ENCODE results near the gene C17orf75.

C17orf75 gene

DNA sequence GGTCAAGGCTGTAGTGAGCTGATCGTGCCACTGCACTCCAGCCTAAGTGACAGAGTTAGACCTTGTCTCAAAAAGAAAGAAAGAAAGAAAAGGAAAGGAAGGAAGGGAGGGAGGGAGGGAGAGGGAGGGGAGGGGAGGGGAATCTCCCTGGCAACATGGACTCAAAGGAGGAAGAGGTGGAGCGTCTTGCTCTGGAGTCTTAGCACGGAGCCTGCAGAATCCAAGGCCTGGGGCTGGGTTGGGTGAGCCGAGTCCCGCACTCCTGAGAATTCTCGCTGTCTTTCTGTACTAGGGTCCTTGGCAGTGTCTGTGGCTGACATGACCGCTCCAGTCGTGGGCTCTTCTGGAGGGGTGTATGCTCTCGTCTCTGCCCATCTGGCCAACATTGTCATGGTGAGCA lies 36.9 kb downstream of the C17orf75 start:
- no peak for DNase-seq (ENCODE audit: low read depth in 2 of 2)

DNA sequence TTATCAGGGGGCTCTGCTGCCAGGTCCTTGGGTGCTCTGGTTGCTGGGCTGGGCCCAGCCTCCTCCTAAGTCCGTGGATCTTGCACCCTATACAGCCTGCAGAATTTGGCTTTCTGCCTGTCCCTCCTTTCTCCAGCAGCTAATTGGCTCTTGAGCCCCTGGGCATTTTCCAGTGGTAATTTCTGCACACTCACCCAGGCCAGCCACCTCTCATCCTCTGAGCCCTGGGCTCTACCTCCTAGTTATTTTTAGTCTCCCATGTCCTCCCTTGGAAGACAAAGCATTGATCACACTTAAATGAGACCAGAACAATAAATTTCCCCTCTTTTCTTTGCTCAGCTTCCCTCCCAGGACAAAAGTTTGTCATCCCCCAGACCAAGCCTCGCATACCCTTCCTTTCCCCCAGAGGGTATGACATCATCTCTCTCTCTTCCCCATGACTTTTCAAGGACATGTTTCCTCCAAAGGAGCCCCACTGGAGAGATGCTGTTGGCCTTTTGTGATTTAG lies 38.1 kb downstream of the C17orf75 start:
- no peak for DNase-seq (ENCODE audit: low read depth in 2 of 2)

DNA sequence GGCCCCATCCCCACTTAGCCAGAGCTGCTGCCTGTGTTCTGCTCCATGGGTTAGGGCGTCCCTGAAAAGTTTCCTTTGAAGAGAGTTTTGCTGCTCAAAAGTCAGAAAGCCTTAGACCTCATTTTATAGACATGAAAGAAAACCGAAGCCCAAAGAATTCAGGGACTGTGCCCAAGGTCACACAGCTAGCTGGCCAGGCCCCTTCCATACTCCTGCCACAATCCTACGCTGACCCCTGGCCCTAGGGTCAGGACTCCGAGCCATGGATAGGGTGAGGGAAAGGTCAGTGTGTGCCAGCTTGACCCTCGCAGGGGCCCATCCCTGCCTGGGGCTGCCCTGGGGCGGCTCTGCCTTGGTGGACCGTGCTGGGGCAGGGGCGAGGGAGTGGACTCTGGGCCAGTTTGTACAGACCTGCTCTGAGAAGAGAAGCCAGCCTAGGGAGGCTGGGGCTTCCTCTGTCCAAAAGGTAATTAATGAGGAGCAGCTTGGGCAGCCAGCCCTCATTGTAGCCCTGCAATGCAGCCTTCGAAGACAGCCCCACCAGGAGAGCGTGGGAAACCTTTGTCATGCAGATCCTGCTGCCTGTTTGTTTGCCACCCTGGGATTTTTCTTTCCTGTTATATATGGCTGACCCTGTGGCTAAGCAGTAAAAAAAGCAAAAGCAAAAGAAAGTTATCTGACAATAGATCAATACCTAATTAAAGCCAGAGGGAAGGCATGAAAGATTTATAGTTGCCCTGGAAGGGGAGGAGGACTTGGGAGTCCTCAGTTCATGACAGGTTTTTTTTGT lies 38.9 kb downstream of the C17orf75 start:
- DNase-seq (ENCODE audit: low read depth in 2 of 2) = no peak

DNA sequence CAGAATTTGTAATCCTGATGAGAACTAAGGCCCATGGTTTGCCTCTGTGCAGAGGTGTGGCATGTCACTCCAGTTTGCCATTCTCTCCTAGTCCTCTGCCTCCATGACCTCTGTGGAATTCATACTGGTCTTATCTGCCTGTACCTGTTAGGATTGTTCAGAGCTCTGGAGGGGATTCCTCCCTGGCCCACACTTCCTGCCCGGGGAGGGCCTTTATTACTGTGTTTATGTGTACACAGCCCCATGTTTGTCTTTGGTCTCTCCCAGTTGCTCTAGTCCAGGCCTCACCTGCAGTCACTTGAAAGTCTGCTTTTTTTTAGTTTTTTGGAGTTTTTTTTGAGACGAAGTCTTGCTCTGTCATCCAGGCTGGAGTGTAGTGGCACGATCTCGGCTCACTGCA lies 39.9 kb downstream of the C17orf75 start:
- DNase-seq (ENCODE audit: low read depth in 2 of 2) = no peak

DNA sequence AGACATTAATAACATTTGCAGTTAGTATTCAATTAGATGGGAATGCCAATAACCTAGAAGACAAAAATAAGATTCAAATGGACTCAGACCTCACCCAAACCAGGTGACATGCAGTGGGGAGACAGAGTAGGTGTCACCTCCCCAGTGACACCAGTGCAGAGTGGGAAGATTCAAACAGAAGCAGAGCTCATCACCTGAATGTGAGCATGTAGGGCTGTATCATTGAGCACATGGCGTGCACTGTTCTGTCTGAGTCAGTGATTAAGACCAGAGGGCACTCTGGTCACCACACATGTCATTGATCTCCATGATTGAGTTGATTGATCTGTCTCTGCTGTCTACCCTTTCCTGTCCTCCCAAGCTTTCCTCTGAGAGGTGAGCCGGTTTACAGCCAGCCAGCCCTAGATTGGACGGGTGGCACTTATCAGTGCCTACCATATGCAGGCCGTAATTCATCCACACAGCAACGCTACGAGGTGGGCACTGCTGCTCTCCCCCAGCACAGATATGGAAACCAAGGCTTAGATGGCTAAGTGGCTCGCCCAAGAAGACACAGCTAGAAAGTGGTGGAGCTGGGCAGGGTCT lies 42.3 kb downstream of the C17orf75 start:
- no peak for DNase-seq (ENCODE audit: low read depth in 2 of 2)

DNA sequence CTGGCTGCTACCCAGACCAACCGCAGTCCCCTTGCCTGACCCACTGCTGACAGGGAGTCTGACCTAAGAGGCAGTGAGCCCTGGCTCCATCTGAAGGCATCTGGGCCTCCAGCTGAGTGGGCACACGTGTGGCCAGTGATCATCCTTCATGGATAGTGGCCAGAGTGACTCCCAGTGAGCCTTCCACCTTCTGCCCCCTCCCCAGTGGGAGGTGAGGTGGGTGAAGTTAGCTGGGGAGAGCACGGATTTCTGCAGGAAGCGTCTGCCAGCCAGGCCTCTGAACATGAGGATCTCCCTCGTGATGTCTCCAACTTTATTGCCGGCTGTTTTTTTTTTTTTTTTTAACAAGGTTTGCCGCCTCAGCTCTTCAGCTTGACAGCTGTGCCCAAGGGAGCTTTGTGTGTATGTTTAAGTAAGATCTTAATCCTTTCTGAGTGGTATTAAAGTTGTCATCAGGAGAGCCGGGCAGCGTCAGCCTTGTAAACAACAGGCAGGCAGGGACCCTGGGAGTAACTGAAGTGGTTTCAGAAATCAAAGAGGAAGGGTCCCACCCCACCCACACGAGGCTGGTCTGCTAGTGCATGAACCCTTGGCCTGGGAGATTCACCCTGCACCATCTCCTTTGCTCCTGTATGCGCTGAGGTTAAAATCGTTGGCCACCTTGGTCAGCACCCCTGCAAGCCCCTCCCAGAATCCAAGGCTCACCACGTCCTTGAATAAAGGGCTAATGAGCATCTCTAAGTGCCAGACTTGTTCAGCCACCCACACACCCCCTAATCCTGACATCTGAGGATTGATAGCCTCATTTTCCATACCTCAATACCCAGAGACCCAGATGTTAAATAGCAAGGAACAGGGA lies 43.0 kb downstream of the C17orf75 start:
- no peak for DNase-seq (ENCODE audit: low read depth in 2 of 2)

DNA sequence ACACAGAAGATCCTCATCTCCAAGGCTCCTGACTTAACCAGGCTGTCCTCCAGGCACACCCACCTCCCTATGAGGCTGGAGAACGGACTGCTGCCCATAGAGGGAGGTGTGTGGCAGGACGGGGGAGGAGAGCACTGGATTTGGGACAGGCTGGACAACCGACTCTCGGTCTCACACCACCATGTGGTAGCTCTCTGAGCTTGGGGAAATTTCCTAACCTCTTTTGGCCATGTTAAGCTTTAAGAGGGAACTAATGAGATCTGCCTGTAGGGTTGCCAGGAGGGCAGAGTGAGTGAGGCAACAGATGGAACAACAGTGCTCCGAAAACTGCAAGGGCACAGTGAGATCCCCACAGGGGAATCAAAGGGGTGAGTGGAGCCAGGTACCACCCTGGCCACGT lies 43.7 kb downstream of the C17orf75 start:
- no peak for DNase-seq (ENCODE audit: low read depth in 2 of 2)

DNA sequence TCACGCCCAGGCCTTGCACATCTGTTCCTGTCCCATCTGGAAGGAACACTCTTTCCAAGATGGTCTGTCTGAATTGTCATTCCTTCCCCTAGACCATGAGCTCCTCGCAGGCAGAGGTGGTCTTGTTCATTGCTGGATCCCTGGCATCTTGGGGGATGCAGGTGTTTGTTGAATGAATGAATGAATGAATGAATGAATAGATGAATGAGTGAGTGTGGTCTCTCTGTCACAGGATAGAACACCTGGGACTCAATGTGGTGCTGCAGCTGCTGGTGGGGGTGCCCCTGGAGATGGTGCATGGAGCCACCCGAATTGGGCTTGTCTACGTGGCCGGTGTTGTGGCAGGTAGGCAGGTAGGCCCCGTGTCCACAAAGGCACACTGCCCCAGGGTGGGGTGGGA lies 44.1 kb downstream of the C17orf75 start:
- DNase-seq (ENCODE audit: low read depth in 2 of 2) = no peak

DNA sequence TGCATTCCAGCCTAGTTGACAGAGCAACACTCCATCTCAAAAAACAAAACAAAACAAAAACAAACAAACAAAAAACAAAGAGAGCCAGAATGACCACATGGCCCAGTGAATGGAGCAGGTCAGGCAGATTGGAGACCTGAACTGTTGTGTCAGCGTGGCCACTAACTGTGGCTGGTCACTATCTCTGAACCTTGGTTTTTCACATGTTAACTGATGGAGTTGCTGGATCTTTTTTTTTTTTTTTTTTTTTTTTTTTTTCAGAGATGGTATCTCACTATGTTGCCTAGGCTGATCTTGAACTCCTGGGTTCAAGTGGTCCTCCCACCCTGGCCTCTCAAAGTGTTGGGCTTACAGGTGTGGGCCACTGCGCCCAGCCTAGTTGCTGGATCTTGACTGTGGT lies 44.5 kb downstream of the C17orf75 start:
- DNase-seq (ENCODE audit: low read depth in 2 of 2) = no peak

DNA sequence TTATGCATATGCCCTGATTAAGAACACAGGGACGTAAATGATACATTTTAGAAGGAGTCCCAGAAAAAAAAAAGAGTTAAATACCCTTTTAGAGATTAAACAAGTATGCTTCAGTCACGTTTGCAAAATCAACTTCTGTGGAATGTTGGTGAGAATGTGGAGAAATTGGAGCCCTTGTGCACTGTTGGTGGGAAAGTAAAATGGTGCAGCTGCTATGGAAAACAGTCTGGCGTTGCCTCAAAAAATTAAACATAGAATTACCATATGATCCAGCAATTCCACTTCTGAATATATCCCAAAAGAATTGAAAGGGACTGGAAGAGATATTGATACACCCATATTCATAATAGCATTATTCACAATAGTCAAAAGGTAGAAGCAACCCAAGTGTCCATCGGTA lies 49.9 kb downstream of the C17orf75 start:
- no peak for DNase-seq (ENCODE audit: low read depth in 2 of 2)

DNA sequence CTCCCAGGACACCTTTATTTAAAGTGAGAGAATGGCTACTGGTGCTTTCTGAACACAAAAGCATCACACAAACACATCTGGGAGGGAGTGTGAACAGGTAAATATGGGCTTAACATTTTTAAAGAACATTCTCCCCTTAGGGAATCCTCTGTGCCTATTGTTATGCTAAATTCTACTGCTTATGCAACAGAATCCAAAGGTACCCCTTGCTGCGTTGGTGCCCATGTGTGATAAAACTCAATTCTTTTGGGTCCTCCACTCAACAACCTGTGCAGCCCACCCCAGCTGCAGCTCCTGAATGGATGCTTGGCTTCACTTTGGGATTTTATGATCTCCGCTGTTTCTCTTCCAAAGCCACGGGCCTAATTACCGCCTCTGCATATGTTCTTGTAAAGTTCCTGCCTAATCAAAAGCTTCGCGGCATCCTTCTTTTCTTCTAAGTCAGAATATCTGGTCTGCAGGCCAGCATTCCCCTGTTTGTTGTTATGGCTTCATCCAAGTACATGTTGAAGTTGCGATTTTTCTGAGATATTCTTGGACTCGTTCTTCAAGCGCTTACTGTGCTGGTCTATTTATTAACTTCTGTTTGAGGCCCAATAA lies 52.4 kb downstream of the C17orf75 start:
- DNase-seq (ENCODE audit: low read depth in 2 of 2) = no peak

DNA sequence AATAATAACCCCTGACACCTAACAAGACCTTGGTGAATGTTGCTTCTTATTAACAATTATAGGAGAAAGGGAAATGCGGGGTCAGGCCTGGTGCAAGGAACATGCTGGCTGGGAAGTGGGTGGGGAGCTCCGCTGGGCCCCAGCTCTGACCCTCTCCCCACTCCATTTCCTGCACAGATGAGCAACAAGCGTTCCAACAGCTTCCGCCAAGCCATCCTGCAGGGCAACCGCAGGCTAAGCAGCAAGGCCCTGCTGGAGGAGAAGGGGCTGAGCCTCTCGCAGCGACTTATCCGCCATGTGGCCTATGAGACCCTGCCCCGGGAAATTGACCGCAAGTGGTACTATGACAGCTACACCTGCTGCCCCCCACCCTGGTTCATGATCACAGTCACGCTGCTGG lies 53.4 kb downstream of the C17orf75 start:
- no peak for DNase-seq (ENCODE audit: low read depth in 2 of 2)

DNA sequence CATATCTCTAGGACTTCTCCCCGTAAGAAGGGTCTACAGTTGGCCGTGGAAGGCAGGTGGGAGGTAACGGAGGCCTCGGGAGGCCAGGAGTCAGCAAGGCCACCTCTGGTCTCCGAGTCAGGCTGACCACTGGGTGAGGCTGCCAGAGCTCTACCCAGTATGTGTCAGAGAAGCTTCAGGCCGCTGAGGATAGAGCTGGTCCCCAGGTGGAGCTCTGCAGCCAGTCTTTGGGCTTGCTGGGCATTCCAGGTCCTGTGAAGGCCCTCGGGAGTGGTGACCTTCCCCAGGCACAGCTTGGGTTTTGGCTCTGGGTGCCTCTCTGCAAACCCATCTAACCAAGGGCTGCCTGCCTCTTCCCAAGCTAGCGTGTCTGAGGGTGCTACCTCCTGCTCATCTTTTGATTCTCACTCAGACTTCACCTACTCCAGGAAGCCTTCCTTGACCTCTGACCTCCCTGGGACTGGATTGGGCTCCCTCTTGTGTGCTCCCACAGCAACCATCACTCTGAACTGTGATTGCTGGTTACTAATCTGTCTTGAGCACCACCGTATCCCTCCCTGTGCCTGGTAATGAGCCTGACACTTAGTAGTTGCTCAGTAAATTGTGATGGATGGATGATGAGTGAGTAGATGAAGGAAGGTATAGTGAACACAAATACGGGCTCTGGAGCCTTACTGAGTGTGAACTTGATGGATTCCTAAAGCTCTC lies 54.0 kb downstream of the C17orf75 start:
- DNase-seq (ENCODE audit: low read depth in 2 of 2) = no peak

DNA sequence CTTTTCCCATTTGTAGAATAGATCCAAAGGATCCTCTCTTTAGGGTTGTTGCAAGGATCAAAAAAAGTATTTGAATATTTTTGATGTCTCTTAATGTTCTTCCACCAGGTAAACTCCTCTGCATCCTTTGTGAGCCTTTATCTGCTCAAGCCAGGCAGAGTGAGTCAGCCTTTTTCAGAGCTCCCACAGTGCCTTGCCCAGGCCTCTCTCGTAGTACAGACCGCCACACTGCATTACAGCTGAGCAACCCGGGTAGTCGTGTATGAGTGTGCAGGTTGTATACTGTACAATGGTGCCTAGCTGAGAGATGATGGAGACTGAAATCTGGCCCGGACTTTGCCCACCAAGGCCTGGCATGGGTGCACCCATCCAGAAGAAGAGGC lies 55.5 kb downstream of the C17orf75 start:
- DNase-seq (ENCODE audit: low read depth in 2 of 2) = no peak

DNA sequence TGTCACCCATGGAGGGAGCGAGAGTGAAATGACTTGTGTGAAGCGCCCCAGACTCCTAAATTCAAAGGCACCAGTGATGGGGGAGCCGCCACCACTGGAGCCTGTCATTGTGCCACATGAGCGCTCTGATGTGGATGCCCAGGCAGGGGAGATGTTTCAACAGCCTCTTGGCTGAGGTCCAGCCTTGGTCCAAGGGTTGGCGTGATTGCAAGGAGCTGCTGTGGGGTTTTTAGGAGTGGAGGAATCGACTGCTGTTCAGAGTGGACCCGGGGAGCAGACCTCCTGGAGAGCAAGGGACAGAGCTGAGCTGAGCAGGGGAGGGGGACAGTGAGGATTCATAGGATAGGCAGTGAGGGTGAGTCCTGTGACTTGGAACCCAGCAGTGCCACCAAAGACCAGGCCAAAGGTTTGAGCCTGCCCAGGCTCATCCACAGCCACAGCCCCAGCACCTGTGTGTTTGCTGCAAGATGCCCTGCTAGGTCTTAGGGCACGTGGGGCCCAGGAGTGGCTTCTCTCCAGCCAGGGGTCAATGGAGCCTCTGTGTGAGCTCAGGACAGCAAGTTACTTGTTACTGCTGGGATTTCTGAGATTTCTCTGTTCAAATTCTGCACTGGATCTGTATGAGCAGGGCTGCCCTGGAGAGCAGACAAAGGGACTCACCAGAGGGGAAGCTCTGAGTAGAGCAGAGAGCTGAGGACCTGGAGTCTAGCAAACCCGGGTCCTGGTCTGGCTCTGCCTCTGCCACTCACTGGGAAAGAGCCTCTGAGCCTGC lies 56.0 kb downstream of the C17orf75 start:
- DNase-seq (ENCODE audit: low read depth in 2 of 2) = no peak

DNA sequence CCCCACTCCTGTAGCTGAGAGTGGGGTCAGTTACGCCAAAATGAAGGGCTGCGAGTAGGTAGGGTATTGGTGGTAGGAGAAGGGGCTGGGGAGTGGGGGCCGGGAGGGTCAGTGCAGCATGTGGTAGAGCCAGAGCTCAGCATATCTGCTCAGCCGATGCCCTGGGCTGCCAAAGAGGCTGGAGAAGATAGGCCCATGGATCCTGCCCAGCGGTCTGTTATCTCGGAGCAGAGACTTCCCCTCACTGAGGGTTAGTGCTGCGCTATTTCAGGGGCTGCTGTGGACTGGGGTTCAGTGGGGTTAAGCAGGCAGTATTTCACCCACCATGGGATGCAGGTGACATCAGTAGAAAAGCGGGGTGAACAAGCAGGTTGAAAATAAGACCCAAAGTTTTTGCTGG lies 56.7 kb downstream of the C17orf75 start:
- DNase-seq (ENCODE audit: low read depth in 2 of 2) = no peak

DNA sequence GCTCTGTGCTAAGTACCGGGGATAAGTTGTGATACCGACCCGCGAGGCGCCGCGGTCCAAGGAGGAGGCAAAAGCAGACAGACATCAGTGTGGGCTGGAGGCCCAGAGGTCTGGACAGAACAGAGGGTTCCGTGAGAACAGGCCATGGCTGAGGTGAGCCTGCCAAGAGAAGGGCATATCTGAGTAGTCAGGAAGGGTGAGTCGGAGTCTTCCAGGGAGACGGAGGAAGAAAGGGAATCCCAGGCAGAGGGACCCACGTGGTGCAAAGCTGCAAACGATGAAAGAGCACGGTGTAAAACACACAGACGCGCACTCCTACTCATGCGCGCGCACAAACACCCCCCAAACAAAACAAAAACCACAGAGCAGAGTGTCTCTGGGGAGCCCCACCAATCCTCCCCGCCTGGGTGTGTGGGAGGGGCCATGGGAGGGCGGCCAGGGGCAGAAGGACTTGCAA lies 58.2 kb downstream of the C17orf75 start:
- DNase-seq (ENCODE audit: low read depth in 2 of 2) = no peak

DNA sequence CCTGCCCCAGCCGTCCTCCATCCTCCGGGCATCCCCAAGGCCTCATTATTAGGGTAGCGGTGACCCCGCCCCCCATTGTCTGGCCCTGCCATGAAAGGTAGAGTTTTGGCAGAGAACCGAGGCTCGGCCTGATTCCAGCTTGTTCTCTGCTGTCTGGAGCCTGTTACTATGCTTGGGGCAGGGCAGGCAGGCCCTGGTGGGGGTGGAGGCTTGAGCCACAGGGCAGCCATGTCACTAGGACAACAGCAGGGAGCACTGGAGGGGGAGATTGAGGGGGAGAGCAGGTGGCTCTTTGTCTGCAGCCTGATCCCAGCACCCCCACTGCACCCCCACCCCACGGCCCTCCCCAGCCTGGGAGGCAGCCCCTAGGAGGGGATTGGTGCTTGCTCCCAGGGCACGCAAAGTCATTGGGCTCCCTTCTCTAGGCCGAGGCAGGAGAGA lies 60.9 kb downstream of the C17orf75 start:
- no peak for DNase-seq (ENCODE audit: low read depth in 2 of 2)

DNA sequence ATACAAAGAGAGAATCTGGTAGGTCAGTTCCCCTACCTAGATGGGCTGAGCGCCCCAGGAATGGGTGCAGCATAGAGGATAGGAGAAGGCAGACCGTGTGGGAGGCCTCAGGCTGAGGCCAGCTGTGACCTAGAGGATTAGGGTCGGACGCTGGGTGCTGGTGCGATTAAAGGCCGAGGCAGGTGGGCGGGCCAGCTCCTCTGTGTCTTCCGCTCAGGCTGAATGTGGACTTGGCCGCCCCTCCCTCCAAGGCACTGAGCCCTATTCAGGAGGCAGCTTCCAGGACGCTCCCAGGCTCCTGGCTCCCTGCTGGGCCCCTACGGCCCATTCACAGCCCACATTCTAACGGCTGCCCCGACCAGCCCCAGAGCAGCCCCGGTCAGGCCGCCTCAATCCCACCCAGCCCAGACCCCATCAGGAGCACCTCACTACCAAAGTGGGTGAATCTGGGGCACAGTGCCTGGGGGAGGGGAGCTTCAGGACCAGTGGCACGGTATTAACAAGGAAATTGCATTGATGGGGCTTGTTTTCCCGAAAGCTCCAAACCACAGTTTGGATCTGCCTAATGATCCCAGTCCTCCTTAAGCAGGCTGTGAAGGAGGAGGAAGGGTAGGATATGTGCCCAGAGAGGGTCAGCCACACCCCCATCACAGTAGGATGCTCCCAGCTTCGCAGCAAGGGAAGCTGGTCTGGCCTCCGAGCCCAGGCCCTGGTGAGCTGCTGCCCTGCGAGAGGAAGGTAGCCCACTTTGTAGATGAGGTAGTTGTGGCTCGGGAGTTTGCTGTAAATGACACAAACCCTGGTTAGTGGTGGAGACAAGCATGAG lies 61.9 kb downstream of the C17orf75 start:
- DNase-seq (ENCODE audit: low read depth in 2 of 2) = no peak

DNA sequence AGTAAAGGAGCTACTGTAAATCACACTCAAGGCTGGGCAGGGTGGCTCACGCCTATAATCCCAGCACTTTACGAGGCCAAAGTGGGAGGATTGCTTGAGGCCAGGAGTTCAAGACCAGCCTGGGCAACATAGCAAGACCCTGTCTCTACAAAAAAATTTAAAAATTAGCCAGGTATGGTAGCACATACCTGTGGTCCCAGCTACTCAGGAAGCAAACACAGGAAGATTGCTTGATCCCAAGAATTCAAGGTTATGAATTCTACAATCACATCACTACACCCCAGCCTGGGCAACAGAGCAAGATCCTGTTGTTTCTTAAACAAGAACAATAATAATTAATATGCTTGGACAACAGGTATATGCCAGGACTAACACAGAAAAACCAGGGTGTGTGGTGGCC lies 63.2 kb downstream of the C17orf75 start:
- no peak for DNase-seq (ENCODE audit: low read depth in 2 of 2)
